GM12872 (cell line): Measurements from ENCODE around the gene CHD9.

Experiments used
- CTCF ChIP-seq: IDR thresholded peaks from 3 replicates; pipeline ENCODE4 v1.5.1; 2011; ENCODE audit warnings: low read depth, mild to moderate bottlenecking, low read length, moderate library complexity; ENCODE audit not compliant: insufficient read depth

CHD9 gene

GRCh38 chr16:53105565-53105964 is 50.8 kb downstream of the CHD9 start:
- TF ChIP-seq CTCF = no peak

- no peak for TF ChIP-seq CTCF
Observed at GRCh38 chr16:53111078-53111791, 56.4 kb downstream of the CHD9 start.

GRCh38 chr16:53112015-53112414 is 57.2 kb downstream of the CHD9 start:
- no peak for TF ChIP-seq CTCF

GRCh38 chr16:53115047-53115446 is 60.3 kb downstream of the CHD9 start:
- no peak for TF ChIP-seq CTCF

- TF ChIP-seq CTCF = no peak
Observed at GRCh38 chr16:53115773-53116172, 61.0 kb downstream of the CHD9 start.

- no peak for TF ChIP-seq CTCF
Observed at GRCh38 chr16:53121043-53121620, 66.3 kb downstream of the CHD9 start.

GRCh38 chr16:53121661-53122060 is 66.9 kb downstream of the CHD9 start:
- no peak for TF ChIP-seq CTCF
